HG03025 (cell line): ENCODE results near the gene EHMT1.
"Not testable (repeated sequence)": the region's sequence is repeated elsewhere in the genome, so short reads cannot be mapped to it uniquely, and the experiment has no call there.

Experiments used
- ATAC-seq: cut with Tn5 transposase; IDR thresholded peaks from one replicate; pipeline ENCODE4 v1.9.1; 2021; ENCODE audit warnings: mild to moderate bottlenecking, moderate library complexity; ENCODE audit not compliant: unreplicated experiment, low FRiP score

Gene EHMT1

GRCh38 chr9:137799630-137799983 lies 180.8 kb downstream of the EHMT1 start:
- no peak for ATAC-seq

- no peak for ATAC-seq
Observed at GRCh38 chr9:137800196-137801022, 181.6 kb downstream of the EHMT1 start.

GRCh38 chr9:137801023-137801319 lies 182.2 kb downstream of the EHMT1 start:
- no peak for ATAC-seq

GRCh38 chr9:137802021-137802420 lies 183.2 kb downstream of the EHMT1 start:
- ATAC-seq: no peak

GRCh38 chr9:137802521-137803243 lies 183.9 kb downstream of the EHMT1 start:
- no peak for ATAC-seq

- ATAC-seq: no peak
Observed at GRCh38 chr9:137804908-137805630, 186.3 kb downstream of the EHMT1 start.

GRCh38 chr9:137807721-137808703 lies 189.2 kb downstream of the EHMT1 start:
- ATAC-seq: no peak

DNA sequence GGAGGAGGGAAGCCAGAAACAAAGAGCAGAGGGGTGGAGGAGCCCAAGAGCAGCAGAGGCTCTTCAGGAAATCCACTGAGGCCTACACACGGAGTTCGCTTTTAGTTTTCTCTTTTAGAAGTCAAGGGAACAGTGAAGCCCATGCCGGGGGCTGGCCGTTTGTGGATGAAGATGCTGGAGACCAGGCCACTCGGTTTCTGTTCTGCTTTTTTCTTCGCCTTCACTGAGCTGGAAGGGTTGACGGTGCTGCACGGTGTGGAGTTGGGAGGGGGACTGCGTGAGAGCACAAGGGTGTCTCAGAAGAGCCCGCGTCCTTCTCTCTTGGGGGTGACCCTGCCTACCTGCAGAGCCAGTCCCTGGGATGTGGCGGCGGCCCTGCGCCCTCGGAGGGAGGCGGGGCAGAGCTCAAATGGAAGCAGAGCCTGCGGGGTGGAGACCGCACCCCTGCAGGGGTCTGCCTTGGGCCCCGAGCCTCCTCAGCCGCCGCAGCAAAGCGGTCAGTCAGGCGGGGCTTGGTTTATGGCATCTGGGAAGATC lies 190.3 kb downstream of the EHMT1 start:
- no peak for ATAC-seq

DNA sequence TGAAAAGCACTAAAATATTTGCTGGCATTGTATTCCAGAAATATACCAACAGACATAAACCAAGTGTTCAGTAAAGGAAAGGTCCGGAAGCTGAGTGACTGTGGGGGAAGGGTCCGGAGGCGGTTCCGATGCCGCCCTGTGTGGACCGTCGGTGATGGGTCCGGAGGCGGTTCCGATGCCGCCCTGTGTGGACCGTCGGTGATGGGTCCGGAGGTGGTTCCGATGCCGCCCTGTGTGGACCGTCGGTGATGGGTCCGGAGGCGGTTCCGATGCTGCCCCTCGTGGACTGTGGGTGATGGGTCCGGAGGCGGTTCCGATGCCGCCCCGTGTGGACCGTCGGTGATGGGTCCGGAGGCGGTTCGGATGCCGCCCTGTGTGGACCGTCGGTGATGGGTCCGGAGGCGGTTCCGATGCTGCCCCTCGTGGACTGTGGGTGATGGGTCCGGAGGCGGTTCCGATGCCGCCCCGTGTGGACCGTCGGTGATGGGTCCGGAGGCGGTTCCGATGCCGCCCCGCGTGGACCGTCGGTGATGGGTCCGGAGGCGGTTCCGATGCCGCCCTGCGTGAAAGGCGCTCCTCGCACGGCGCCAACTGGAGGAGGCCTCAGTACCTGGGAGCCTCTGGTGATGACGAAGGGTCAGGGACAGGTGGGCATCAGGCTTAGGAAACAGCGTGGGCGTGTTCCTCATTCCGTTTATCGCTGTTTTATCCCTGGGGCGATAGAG lies 191.1 kb downstream of the EHMT1 start:
- not testable (repeated sequence) for ATAC-seq

DNA sequence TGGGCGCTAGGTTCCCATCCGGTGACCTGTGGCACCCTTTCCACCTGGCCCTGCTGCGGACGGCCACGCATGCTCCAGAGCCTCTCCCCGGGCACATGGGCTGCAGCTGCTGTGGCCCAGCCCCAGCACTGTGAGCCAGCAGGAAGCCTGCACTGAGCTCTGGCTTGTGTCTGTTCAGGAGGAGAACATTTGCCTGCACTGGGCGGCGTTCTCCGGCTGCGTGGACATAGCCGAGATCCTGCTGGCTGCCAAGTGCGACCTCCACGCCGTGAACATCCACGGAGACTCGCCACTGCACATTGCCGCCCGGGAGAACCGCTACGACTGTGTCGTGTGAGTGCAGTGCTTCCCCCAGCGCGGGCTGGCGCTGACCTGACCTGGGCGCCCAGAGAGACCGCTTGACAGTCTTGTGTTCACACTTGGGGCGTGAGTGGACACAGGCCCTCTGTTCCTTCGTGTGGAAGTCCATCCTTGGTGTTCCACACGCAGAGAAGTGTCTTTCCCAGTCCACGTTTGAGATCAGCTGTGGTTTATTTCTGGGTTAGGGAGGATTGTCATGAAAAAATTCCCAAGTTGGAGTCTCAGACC lies 192.6 kb downstream of the EHMT1 start:
- no peak for ATAC-seq

DNA sequence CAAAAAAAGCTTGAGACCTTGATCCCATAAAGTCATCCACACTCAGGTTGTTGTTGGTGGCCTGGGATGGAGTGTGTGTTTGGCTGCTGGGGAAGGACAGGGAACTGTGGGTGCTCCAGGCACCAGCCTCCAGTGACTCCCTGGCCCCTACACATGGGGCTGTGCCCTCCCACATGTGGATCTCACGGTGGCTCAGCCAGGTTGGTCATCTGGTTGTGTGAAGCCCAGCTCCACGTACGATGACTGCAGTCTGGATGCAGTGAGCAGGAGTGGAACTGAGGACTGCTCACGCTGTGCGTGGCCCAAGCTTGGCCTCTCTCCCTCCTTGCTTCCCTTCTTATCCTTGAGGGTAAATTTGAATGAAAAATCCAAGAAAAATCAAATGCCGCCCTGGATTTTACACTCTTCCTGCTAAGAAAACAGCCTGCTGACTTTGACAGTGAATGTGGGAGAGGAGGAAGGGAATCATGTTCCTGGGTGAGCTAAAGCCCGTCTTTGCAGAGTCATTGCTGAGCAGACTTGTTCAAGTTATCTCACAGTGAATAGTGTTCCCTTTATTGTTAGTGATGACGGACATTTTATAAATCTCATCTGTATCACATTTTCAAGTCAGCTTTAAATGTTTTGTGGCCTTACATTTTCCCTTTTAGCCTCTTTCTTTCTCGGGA lies 193.7 kb downstream of the EHMT1 start:
- ATAC-seq: no peak

DNA sequence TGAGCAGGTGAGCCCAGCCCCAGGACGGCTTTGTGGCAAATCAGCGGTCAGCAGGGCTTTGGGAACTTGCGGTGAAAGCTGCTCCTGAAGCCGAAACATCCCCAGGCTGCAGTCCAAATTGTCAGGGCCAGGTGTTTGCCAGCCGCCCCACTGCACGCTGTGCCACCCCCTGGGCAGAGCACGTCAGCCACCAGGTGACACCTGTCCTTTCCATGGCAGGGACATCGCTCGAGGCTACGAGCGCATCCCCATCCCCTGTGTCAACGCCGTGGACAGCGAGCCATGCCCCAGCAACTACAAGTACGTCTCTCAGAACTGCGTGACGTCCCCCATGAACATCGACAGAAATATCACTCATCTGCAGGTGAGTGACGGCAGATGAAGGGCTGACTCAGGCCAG lies 194.4 kb downstream of the EHMT1 start:
- no peak for ATAC-seq

GRCh38 chr9:137813651-137814415 lies 195.0 kb downstream of the EHMT1 start:
- no peak for ATAC-seq

DNA sequence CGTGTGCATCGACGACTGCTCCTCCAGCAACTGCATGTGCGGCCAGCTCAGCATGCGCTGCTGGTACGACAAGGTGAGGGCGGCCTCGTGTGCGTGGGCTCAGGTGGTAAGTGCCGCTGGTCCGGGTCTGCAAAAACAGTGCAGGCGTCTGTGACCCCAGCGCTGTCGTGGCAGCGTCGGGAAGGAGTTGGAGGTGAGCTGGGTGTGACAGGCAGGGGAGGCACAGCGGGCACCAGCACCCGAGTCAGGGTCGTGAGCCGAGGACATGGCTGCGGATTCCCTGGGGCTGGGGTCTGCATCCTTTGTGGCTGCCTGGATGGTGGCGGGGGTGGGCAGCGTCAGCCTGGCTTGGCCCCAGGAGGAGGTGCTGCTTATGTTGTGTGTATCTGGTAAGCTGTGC lies 195.6 kb downstream of the EHMT1 start:
- ATAC-seq: no peak

- no peak for ATAC-seq
Observed at GRCh38 chr9:137814841-137815240, 196.0 kb downstream of the EHMT1 start.

GRCh38 chr9:137815256-137816255 lies 196.8 kb downstream of the EHMT1 start:
- no peak for ATAC-seq
